HG03280 (cell line): ENCODE measurements around the gene A2ML1.
A peak's percentile ranks its signal among the peaks of the same experiment; 100 is the strongest.
"Not testable (repeated sequence)": the region's sequence is repeated elsewhere in the genome, so short reads cannot be mapped to it uniquely, and the experiment has no call there.

Experiments used
- ATAC-seq: cut with Tn5 transposase; IDR thresholded peaks from one replicate; pipeline ENCODE4 v1.9.1; 2021; ENCODE audit warnings: mild to moderate bottlenecking, moderate library complexity; ENCODE audit not compliant: unreplicated experiment

Gene A2ML1

GRCh38 chr12:8847435-8847834 is 25.0 kb downstream of the A2ML1 start:
- ATAC-seq = no peak

GRCh38 chr12:8849876-8850275 is 27.5 kb downstream of the A2ML1 start:
- no peak for ATAC-seq

- ATAC-seq = no peak
Measured at GRCh38 chr12:8852119-8852518, 29.7 kb downstream of the A2ML1 start.

- ATAC-seq = no peak
Measured at GRCh38 chr12:8855891-8856290, 33.5 kb downstream of the A2ML1 start.

- not testable (repeated sequence) for ATAC-seq
Measured at GRCh38 chr12:8859448-8859847, 37.0 kb downstream of the A2ML1 start.

GRCh38 chr12:8860165-8860961 is 37.9 kb downstream of the A2ML1 start:
- no peak for ATAC-seq

GRCh38 chr12:8866429-8866828 is 44.0 kb downstream of the A2ML1 start:
- no peak for ATAC-seq

- ATAC-seq = no peak
Measured at GRCh38 chr12:8867009-8867408, 44.6 kb downstream of the A2ML1 start.

GRCh38 chr12:8867786-8868185 is 45.4 kb downstream of the A2ML1 start:
- no peak for ATAC-seq

- ATAC-seq = no peak
Measured at GRCh38 chr12:8870586-8870985, 48.2 kb downstream of the A2ML1 start.

GRCh38 chr12:8871068-8871467 is 48.6 kb downstream of the A2ML1 start:
- no peak for ATAC-seq

- no peak for ATAC-seq
Measured at GRCh38 chr12:8876887-8877286, 54.5 kb downstream of the A2ML1 start.

- ATAC-seq = no peak
Measured at GRCh38 chr12:8886502-8887284, 64.3 kb downstream of the A2ML1 start.

- ATAC-seq = no peak
Measured at GRCh38 chr12:8887285-8887715, 64.9 kb downstream of the A2ML1 start.

- peak; percentile 60 for ATAC-seq
Measured at GRCh38 chr12:8890313-8891085, 68.1 kb downstream of the A2ML1 start.

GRCh38 chr12:8891976-8892375 is 69.6 kb downstream of the A2ML1 start:
- no peak for ATAC-seq

- ATAC-seq = no peak
Measured at GRCh38 chr12:8894378-8894777, 72.0 kb downstream of the A2ML1 start.

- no peak for ATAC-seq
Measured at GRCh38 chr12:8894986-8895385, 72.6 kb downstream of the A2ML1 start.

- no peak for ATAC-seq
Measured at GRCh38 chr12:8897081-8897480, 74.7 kb downstream of the A2ML1 start.

- ATAC-seq = no peak
Measured at GRCh38 chr12:8899830-8900229, 77.4 kb downstream of the A2ML1 start.

GRCh38 chr12:8902703-8903102 is 80.3 kb downstream of the A2ML1 start:
- ATAC-seq = not testable (repeated sequence)
